H1 (cell line): ENCODE measurements around the gene ADD2. TPM values are rescaled to one million over a fixed set of nuclear protein-coding genes. Genes with fewer than 3 reads are reported as not detected.

Source experiments
- CTCF ChIA-PET: fragments of 300-600 bp; sonication (Branson Sonifier 250); formaldehyde crosslinking; loops from one replicate; lab custom pipeline; 2021; ENCODE audit not compliant: partially characterized antibody; lab: Charles Lee
- POLR2A ChIA-PET: fragments of 300-600 bp; sonication (Branson Sonifier 250); formaldehyde crosslinking; loops from one replicate; lab custom pipeline; 2021; ENCODE audit warnings: inconsistent platforms; ENCODE audit not compliant: partially characterized antibody; lab: Charles Lee
- DNase-seq, 2 experiments: peaks; one replicate each; pipeline versions ENCODE4 v3.0.0 to v3.0.0-alpha.2; 2010 to 2022; ENCODE audit warnings: low spot score in 2 of 2, low read depth in 1 of 2, mixed read lengths in 1 of 2
- FAIRE-seq: peaks from 2 replicates; lab custom pipeline; 2011; peaks lifted over from hg19 to GRCh38; lab: Jason Lieb, UNC
- H2AFZ ChIP-seq: 2 replicates; pipeline ENCODE4 v1.8.1; 2012; ENCODE audit warnings: low read length, inconsistent platforms
- H2AK5ac ChIP-seq: 2 replicates; pipeline ENCODE4 v1.6.1; 2013; ENCODE audit warnings: low read depth, low read length
- H2BK120ac ChIP-seq: replicated peaks from 2 replicates; pipeline ENCODE3; 2013; ENCODE audit warnings: low read depth, low read length, inconsistent platforms
- H2BK12ac ChIP-seq: 2 replicates; pipeline ENCODE4 v1.6.1; 2013; ENCODE audit warnings: low read depth, low read length
- H2BK15ac ChIP-seq: 2 replicates; pipeline ENCODE4 v1.6.1; 2013; ENCODE audit warnings: low read length
- H2BK20ac ChIP-seq: 2 replicates; pipeline ENCODE4 v1.6.1; 2013; ENCODE audit warnings: low read length
- H2BK5ac ChIP-seq: 2 replicates; pipeline ENCODE4 v1.6.1; 2013; ENCODE audit warnings: low read depth, low read length
- H3K14ac ChIP-seq: 2 replicates; pipeline ENCODE4 v1.6.1; 2013; ENCODE audit warnings: inconsistent platforms; ENCODE audit not compliant: insufficient read length
- H3K18ac ChIP-seq: 2 replicates; pipeline ENCODE4 v1.6.1; 2013; ENCODE audit warnings: low read length; ENCODE audit errors: extremely low read depth
- H3K23ac ChIP-seq: 2 replicates; pipeline ENCODE4 v1.6.1; 2013; ENCODE audit warnings: inconsistent platforms; ENCODE audit not compliant: insufficient read length
- H3K23me2 ChIP-seq: 2 replicates; pipeline ENCODE4 v1.6.1; 2013; ENCODE audit warnings: low read depth, low read length
- H3K27ac ChIP-seq: 2 replicates; pipeline ENCODE4 v1.6.1; 2011; ENCODE audit warnings: low read depth, low read length, inconsistent platforms
- H3K27me3 ChIP-seq, 4 experiments: replicated peaks in 1 of 4; 1 replicate in 1 of 4; 2 replicates in 3 of 4; pipeline versions ENCODE4 v1.6.1 to v1.8.1; 2011 to 2013; ENCODE audit warnings: low read length in 3 of 4, mild to moderate bottlenecking in 3 of 4, inconsistent platforms in 2 of 4, mixed read lengths in 2 of 4, moderate library complexity in 1 of 4; ENCODE audit not compliant: control insufficient read depth in 3 of 4, insufficient read depth in 3 of 4; ENCODE audit errors: extremely low read depth in 1 of 4
- H3K36me3 ChIP-seq, 4 experiments: 2 replicates each; pipeline versions ENCODE4 v1.6.1 to v1.8.1; 2011 to 2013; ENCODE audit warnings: mild to moderate bottlenecking in 4 of 4, low read length in 3 of 4, moderate library complexity in 2 of 4, control low read depth in 1 of 4, inconsistent platforms in 1 of 4; ENCODE audit not compliant: insufficient read depth in 4 of 4, control insufficient read depth in 2 of 4
- H3K4ac ChIP-seq: replicated peaks from 2 replicates; pipeline ENCODE3; 2013; ENCODE audit warnings: low read length, low read depth, mixed read lengths, inconsistent platforms; ENCODE audit not compliant: insufficient read length
- H3K4me1 ChIP-seq, 4 experiments: replicated peaks in 1 of 4; 1 replicate in 1 of 4; 2 replicates in 3 of 4; pipeline versions ENCODE4 v1.6.1 to v1.8.1; 2011 to 2013; ENCODE audit warnings: low read length in 3 of 4, inconsistent platforms in 2 of 4, mixed read lengths in 1 of 4; ENCODE audit not compliant: insufficient read depth in 4 of 4, control insufficient read depth in 3 of 4
- H3K4me2 ChIP-seq, 2 experiments: 2 replicates each; pipeline versions ENCODE4 v1.6.1 to v1.8.1; 2011 to 2013; ENCODE audit warnings: low read depth in 2 of 2, low read length in 2 of 2, control low read depth in 1 of 2, inconsistent platforms in 1 of 2, mild to moderate bottlenecking in 1 of 2; ENCODE audit not compliant: insufficient read depth in 1 of 2
- H3K4me3 ChIP-seq, 4 experiments: fragments of 200-600, 300-600 bp in 1 of 4; sonication (generic), shearing (Covaris generic), sonication (Bioruptor Twin) in 1 of 4; 2 replicates each; pipeline versions ENCODE4 v1.5.1 to v1.8.1; 2011 to 2016; ENCODE audit warnings: low read length in 4 of 4, low read depth in 3 of 4, control low read depth in 2 of 4, inconsistent platforms in 2 of 4, mild to moderate bottlenecking in 2 of 4, mixed read lengths in 1 of 4, moderate library complexity in 1 of 4; ENCODE audit not compliant: insufficient read depth in 2 of 4; ENCODE audit errors: extremely low read depth in 1 of 4
- H3K56ac ChIP-seq: replicated peaks from 2 replicates; pipeline ENCODE3; 2013; ENCODE audit warnings: low read depth, mild to moderate bottlenecking, mixed read lengths, low read length, inconsistent platforms; ENCODE audit not compliant: insufficient read length
- H3K79me1 ChIP-seq: 2 replicates; pipeline ENCODE4 v1.6.1; 2013; ENCODE audit warnings: low read depth, low read length, control low read depth
- H3K79me2 ChIP-seq, 2 experiments: 2 replicates each; pipeline versions ENCODE4 v1.6.1 to v1.8.1; 2012 to 2013; ENCODE audit warnings: low read length in 2 of 2, mild to moderate bottlenecking in 2 of 2, inconsistent platforms in 1 of 2; ENCODE audit not compliant: insufficient read depth in 2 of 2, control insufficient read depth in 1 of 2
- H3K9ac ChIP-seq, 4 experiments: replicated peaks in 1 of 4; 1 replicate in 1 of 4; 2 replicates in 3 of 4; pipeline versions ENCODE4 v1.6.1 to v1.8.1; 2011 to 2013; ENCODE audit warnings: low read depth in 3 of 4, low read length in 3 of 4, control low read depth in 2 of 4, mild to moderate bottlenecking in 2 of 4, moderate library complexity in 2 of 4, inconsistent platforms in 1 of 4; ENCODE audit errors: extremely low read depth in 1 of 4
- H3K9me3 ChIP-seq, 2 experiments: 2 replicates each; pipeline versions ENCODE4 v1.6.1 to v1.8.1; 2012 to 2013; ENCODE audit warnings: mild to moderate bottlenecking in 2 of 2, moderate library complexity in 2 of 2, control low read depth in 1 of 2, inconsistent platforms in 1 of 2, low read depth in 1 of 2, low read length in 1 of 2, mixed read lengths in 1 of 2; ENCODE audit not compliant: insufficient read depth in 2 of 2
- H4K20me1 ChIP-seq, 2 experiments: replicated peaks in 1 of 2; 2 replicates each; pipeline versions ENCODE3 to v1.8.1; 2011 to 2013; ENCODE audit warnings: inconsistent platforms in 2 of 2, low read length in 2 of 2, mild to moderate bottlenecking in 1 of 2; ENCODE audit not compliant: insufficient read depth in 2 of 2, control insufficient read depth in 1 of 2
- H4K5ac ChIP-seq: 2 replicates; pipeline ENCODE4 v1.6.1; 2013; ENCODE audit warnings: low read length, low read depth, mixed read lengths, inconsistent platforms; ENCODE audit not compliant: insufficient read length
- H4K8ac ChIP-seq: 2 replicates; pipeline ENCODE4 v1.8.0; 2013; ENCODE audit warnings: mild to moderate bottlenecking, moderate library complexity, low read length, inconsistent platforms; ENCODE audit not compliant: insufficient read depth; ENCODE audit errors: extremely low read depth
- H4K91ac ChIP-seq: replicated peaks from 2 replicates; pipeline ENCODE3; 2013; ENCODE audit warnings: low read length, mixed read lengths, inconsistent platforms; ENCODE audit not compliant: insufficient read length
- ATF3 ChIP-seq: IDR thresholded peaks from 2 replicates; pipeline ENCODE4 v1.6.1; 2011; ENCODE audit warnings: low read depth, mild to moderate bottlenecking, low read length; ENCODE audit not compliant: insufficient read depth
- BACH1 ChIP-seq: IDR thresholded peaks from 2 replicates; pipeline ENCODE4 v1.6.1; 2012; ENCODE audit warnings: low read length, improper control_type of control experiment
- BCL11A ChIP-seq, 2 experiments: IDR thresholded peaks; one replicate each; pipeline ENCODE4 v1.6.1; 2011; ENCODE audit warnings: low read depth in 2 of 2, low read length in 2 of 2, mild to moderate bottlenecking in 2 of 2
- BRCA1 ChIP-seq: IDR thresholded peaks from 2 replicates; pipeline ENCODE4 v1.6.1; 2012; ENCODE audit warnings: low read depth, low read length, improper control_type of control experiment
- HDAC2 ChIP-seq, 2 experiments: fragments of 300-600 bp in 1 of 2; sonication (generic) in 1 of 2; IDR thresholded peaks; 2 replicates each; pipeline ENCODE4 v1.6.1; 2011 to 2012; ENCODE audit warnings: low read depth in 2 of 2, low read length in 2 of 2, mild to moderate bottlenecking in 2 of 2, moderate library complexity in 2 of 2, borderline replicate concordance in 1 of 2, inconsistent platforms in 1 of 2
- KDM5A ChIP-seq: fragments of 200-600 bp; IDR thresholded peaks from 2 replicates; pipeline ENCODE4 v1.7.1; 2012; ENCODE audit warnings: mild to moderate bottlenecking, low read length, inconsistent platforms, mixed read lengths
- RBBP5 ChIP-seq: IDR thresholded peaks from 2 replicates; pipeline ENCODE4 v1.7.1; 2012; ENCODE audit warnings: low read depth, mild to moderate bottlenecking, inconsistent platforms, low read length, moderate library complexity, borderline replicate concordance
- RXRA ChIP-seq: IDR thresholded peaks from 2 replicates; pipeline ENCODE4 v1.6.1; 2011; ENCODE audit warnings: low read depth, mild to moderate bottlenecking, low read length, moderate library complexity; ENCODE audit not compliant: insufficient read depth
- SAP30 ChIP-seq: fragments of 300-600 bp; sonication (generic); IDR thresholded peaks from 2 replicates; pipeline ENCODE4 v1.7.1; 2012; ENCODE audit warnings: low read length, moderate library complexity, mild to moderate bottlenecking, inconsistent platforms; ENCODE audit not compliant: insufficient read depth, insufficient replicate concordance
- SP1 ChIP-seq: IDR thresholded peaks from 2 replicates; pipeline ENCODE4 v1.6.1; 2011; ENCODE audit warnings: low read depth, low read length
- USF2 ChIP-seq: IDR thresholded peaks from 2 replicates; pipeline ENCODE4 v1.6.1; 2011; ENCODE audit warnings: low read length, improper control_type of control experiment
- WGBS, 2 experiments: shearing (Covaris generic) in 1 of 2; methylation state at CpG; one replicate each; pipeline versions ENCODE4 v1.1.6 to v1.1.7; 2013 to 2015; ENCODE audit warnings: low lambda C conversion rate in 2 of 2, mixed read lengths in 2 of 2, inconsistent platforms in 1 of 2, low coverage in 1 of 2, missing lambda C conversion rate in 1 of 2; ENCODE audit not compliant: insufficient replicate concordance in 2 of 2, insufficient coverage in 1 of 2, insufficient read length in 1 of 2; ENCODE audit errors: extremely low coverage in 1 of 2, missing lambda C conversion rate in 1 of 2; 5-methylcytosine and 5-hydroxymethylcytosine counted together
- polyA plus RNA-seq, 7 experiments: library from polyadenylated mRNA; depleted of rRNA in 3 of 7; stranded (reverse) in 5 of 7; unstranded in 2 of 7; fragments of >200 nt in 5 of 7; fragments of 200-250 nt in 2 of 7; gene quantifications; 1 replicate in 5 of 7; 2 replicates in 1 of 7; 4 replicates in 1 of 7; pipeline versions ENCODE4 v1.2.1 to v1.2.3, GENCODE V29; 2011 to 2013; ENCODE audit warnings: missing spikeins in 2 of 7, mixed read lengths in 2 of 7
- total RNA-seq: library from RNA; stranded (reverse); fragmentation: NEBNext Ultra II Directional; extraction: Animal tissue kit (Norgen Biotek cat#: 25700); gene quantifications from 2 replicates; pipeline ENCODE4 v1.2.1, GENCODE V29; 2021

The ADD2 gene
- total and polyA plus RNA-seq, 2 of the 8 experiments (the other 6 are each of a cell fraction or from before 2014, with no cell fraction given) = 58.5 to 170 TPM

GRCh38 chr2:70775141-70775540 is 7.1 kb upstream of the ADD2 start:
- Histone ChIP-seq H3K56ac (no peak overlapping the region), H2BK120ac (no peak overlapping the region), H3K23ac (no peak overlapping the region), H4K8ac (no peak overlapping the region), H2BK5ac (no peak overlapping the region), H4K5ac (no peak overlapping the region)
- TF ChIP-seq RBBP5 = no peak
- no peak for TF ChIP-seq ATF3
- TF ChIP-seq USF2 = no peak
- no peak for TF ChIP-seq KDM5A
- TF ChIP-seq SAP30 = no peak
- TF ChIP-seq BACH1 = no peak
- TF ChIP-seq RXRA = no peak
- no peak for TF ChIP-seq BCL11A (IDR thresholded peaks at IDR 0.05; ENCODE audit: low read depth in 2 of 2, low read length in 2 of 2)
- no peak for TF ChIP-seq HDAC2 (IDR thresholded peaks at IDR 0.05; ENCODE audit: borderline replicate concordance in 1 of 2, low read depth in 2 of 2, low read length in 2 of 2)
- TF ChIP-seq BRCA1 = no peak
- TF ChIP-seq SP1 = no peak
- TF ChIP-seq, all 59 proteins: peak for 0
- H3K23me2 ChIP-seq = no peaks in the 10 kb centered on the region
- no peaks in the 10 kb centered on the region for H3K79me1 ChIP-seq
- no peak overlapping the region for H3K9ac ChIP-seq
- no peaks in the 10 kb centered on the region for H3K36me3 ChIP-seq
- no peak overlapping the region for H2BK15ac ChIP-seq
- no peaks in the 10 kb centered on the region for H3K27me3 ChIP-seq
- H3K4me2 ChIP-seq = no peak overlapping the region
- FAIRE-seq (no peak), DNase-seq (no peak)
- no peak overlapping the region for H3K14ac ChIP-seq
- H3K4me1 ChIP-seq = peaks cover 0 to 3% (median 0%) of the 10 kb centered on the region in 4 experiments; a peak in 1 of 7 replicates
- no peak overlapping the region for H2AK5ac ChIP-seq
- H3K4me3 ChIP-seq = no peak overlapping the region
- no peaks in the 10 kb centered on the region for H3K9me3 ChIP-seq
- 79% methylated on average over 2 of the region's 2 CpGs; no CpG with 5 or more reads in 1 of the 2 experiments for WGBS, 2 experiments
- no peaks in the 10 kb centered on the region for H3K79me2 ChIP-seq
- H3K4ac ChIP-seq = no peak overlapping the region
- no peak overlapping the region for H2BK20ac ChIP-seq
- ChIA-PET POLR2A (no interaction called here), CTCF (interaction anchor here (0.7 to 2.7 kb wide), 9 partner anchors 10 to 435 kb away, joined by 3 to 17 read pairs (median 4); partner anchors contain the start of gene FIGLA)
- no peak overlapping the region for H2AFZ ChIP-seq
- no peak overlapping the region for H3K27ac ChIP-seq
- H4K91ac ChIP-seq = no peak overlapping the region
- no peaks in the 10 kb centered on the region for H4K20me1 ChIP-seq
- no peak overlapping the region for H3K18ac ChIP-seq
- no peak overlapping the region for H2BK12ac ChIP-seq
